SU-DHL-6 (cell line): ENCODE data around the gene DCDC2.

ENCODE experiments used
- H2AFZ ChIP-seq: fragments of 200-600 bp; sonication (generic); 2 replicates; pipeline ENCODE4 v1.6.1; 2014; ENCODE audit warnings: low read depth, mild to moderate bottlenecking, moderate library complexity, mixed read lengths, antibody characterized with exemption, low read length; ENCODE audit not compliant: severe bottlenecking
- H3F3A ChIP-seq: fragments of 200-600 bp; shearing (Covaris generic); 2 replicates; pipeline ENCODE4 v1.6.0; 2016; ENCODE audit warnings: antibody characterized with exemption, mild to moderate bottlenecking; ENCODE audit not compliant: insufficient read depth
- H3K27ac ChIP-seq: fragments of 200-600 bp; sonication (generic); 2 replicates; pipeline ENCODE4 v1.5.1; 2016; ENCODE audit warnings: low read depth, mild to moderate bottlenecking, low read length, moderate library complexity, mixed read lengths
- H3K27me3 ChIP-seq: fragments of 200-600 bp; sonication (generic), shearing (Covaris generic); 2 replicates; pipeline ENCODE4 v1.6.0; 2014; ENCODE audit warnings: mild to moderate bottlenecking, low read length
- H3K36me3 ChIP-seq: fragments of 200-600 bp; sonication (generic); 2 replicates; pipeline ENCODE4 v1.6.1; 2014; ENCODE audit warnings: mild to moderate bottlenecking, low read length, mixed read lengths
- H3K4me2 ChIP-seq: fragments of 300-600, 200-600 bp; shearing (Covaris generic), sonication (generic); 2 replicates; pipeline ENCODE4 v1.6.0; 2014; ENCODE audit warnings: low read length, low read depth, mild to moderate bottlenecking; ENCODE audit not compliant: poor library complexity, severe bottlenecking
- H3K4me3 ChIP-seq: fragments of 200-600 bp; sonication (generic); 2 replicates; pipeline ENCODE4 v1.5.1; 2014; ENCODE audit warnings: antibody characterized with exemption, low read length, mild to moderate bottlenecking, mixed read lengths; ENCODE audit not compliant: insufficient read depth, poor library complexity, severe bottlenecking
- H3K79me2 ChIP-seq: fragments of 200-600 bp; sonication (generic); 2 replicates; pipeline ENCODE4 v1.6.1; 2014; ENCODE audit warnings: mild to moderate bottlenecking, low read length, moderate library complexity; ENCODE audit not compliant: insufficient read depth
- H3K9ac ChIP-seq: fragments of 200-600 bp; sonication (generic); 2 replicates; pipeline ENCODE4 v1.7.0; 2014; ENCODE audit warnings: mild to moderate bottlenecking, low read length
- H3K9me2 ChIP-seq: fragments of 200-600 bp; sonication (generic); replicated peaks from 2 replicates; pipeline ENCODE4 v1.6.1; 2014; ENCODE audit warnings: low read length; ENCODE audit not compliant: insufficient read depth
- H3K9me3 ChIP-seq: fragments of 200-600 bp; sonication (generic); 2 replicates; pipeline ENCODE4 v1.6.1; 2014; ENCODE audit warnings: low read length, mixed read lengths; ENCODE audit not compliant: insufficient read depth
- H4K20me1 ChIP-seq: fragments of 200-600 bp; sonication (generic); 2 replicates; pipeline ENCODE4 v1.6.1; 2014; ENCODE audit warnings: low read depth, mild to moderate bottlenecking, antibody characterized with exemption, low read length, moderate library complexity, mixed read lengths
- CTCF ChIP-seq: fragments of 200-600 bp; sonication (generic); IDR thresholded peaks from one replicate; pipeline ENCODE4 v1.5.1; 2017; ENCODE audit warnings: antibody characterized with exemption, mild to moderate bottlenecking, low read length, moderate library complexity; ENCODE audit not compliant: insufficient read depth, poor library complexity, severe bottlenecking
- EZH2phosphoT487 ChIP-seq: fragments of 200-600 bp; sonication (generic), shearing (Covaris generic); conservative IDR thresholded peaks from 2 replicates; pipeline ENCODE4 v1.6.1; 2018; ENCODE audit warnings: mild to moderate bottlenecking, antibody characterized with exemption, low read length, moderate library complexity, mixed read lengths

The DCDC2 gene

DNA sequence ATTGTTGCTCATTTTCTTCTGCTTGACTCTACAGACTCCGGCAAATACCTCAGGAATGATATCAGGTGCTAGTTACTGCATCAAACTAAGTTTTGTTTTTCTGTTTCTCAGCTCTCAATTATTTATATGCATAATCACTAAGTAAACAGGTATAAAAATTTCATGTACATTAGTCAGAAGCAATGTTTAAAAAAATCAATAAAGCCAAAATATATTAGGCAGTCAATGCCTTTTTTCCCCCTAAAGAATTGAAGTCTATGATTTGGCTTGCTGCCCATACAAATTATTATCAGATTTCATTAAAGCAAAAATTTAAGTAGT is 24.3 kb upstream of the DCDC2 start:
- no peak overlapping the region for H3K9ac ChIP-seq
- no peak for TF ChIP-seq CTCF
- TF ChIP-seq EZH2phosphoT487 = no peak
- H3K79me2 ChIP-seq = no peaks in the 10 kb centered on the region
- no peaks in the 10 kb centered on the region for H3K9me3 ChIP-seq
- H3K27ac ChIP-seq = no peak overlapping the region
- no peak overlapping the region for H3K4me2 ChIP-seq
- no peak overlapping the region for H2AFZ ChIP-seq
- no peaks in the 10 kb centered on the region for H3K9me2 ChIP-seq
- H3K27me3 ChIP-seq = no peaks in the 10 kb centered on the region
- no peaks in the 10 kb centered on the region for H4K20me1 ChIP-seq
- H3K36me3 ChIP-seq = no peaks in the 10 kb centered on the region
- no peak overlapping the region for H3K4me3 ChIP-seq
- no peaks in the 10 kb centered on the region for H3F3A ChIP-seq

GRCh38 chr6:24381476-24382219 is 23.8 kb upstream of the DCDC2 start:
- Histone ChIP-seq H4K20me1 (no peaks in the 10 kb centered on the region), H3K9me3 (no peaks in the 10 kb centered on the region), H3K4me3 (no peak overlapping the region), H3K27me3 (no peaks in the 10 kb centered on the region), H3K9ac (no peak overlapping the region), H2AFZ (no peak overlapping the region), H3K27ac (no peak overlapping the region), H3K9me2 (no peaks in the 10 kb centered on the region), H3F3A (no peaks in the 10 kb centered on the region), H3K4me2 (no peak overlapping the region), H3K36me3 (no peaks in the 10 kb centered on the region), H3K79me2 (no peaks in the 10 kb centered on the region)
- TF ChIP-seq EZH2phosphoT487 (no peak), CTCF (no peak)

GRCh38 chr6:24378473-24379097 is 20.7 kb upstream of the DCDC2 start:
- H3K79me2 ChIP-seq = no peaks in the 10 kb centered on the region
- no peak overlapping the region for H3K9ac ChIP-seq
- no peaks in the 10 kb centered on the region for H3K27me3 ChIP-seq
- no peaks in the 10 kb centered on the region for H3K9me3 ChIP-seq
- no peaks in the 10 kb centered on the region for H3K36me3 ChIP-seq
- TF ChIP-seq CTCF (no peak), EZH2phosphoT487 (no peak)
- no peak overlapping the region for H3K4me2 ChIP-seq
- H2AFZ ChIP-seq = no peak overlapping the region
- no peaks in the 10 kb centered on the region for H3K9me2 ChIP-seq
- no peak overlapping the region for H3K4me3 ChIP-seq
- no peaks in the 10 kb centered on the region for H3F3A ChIP-seq
- H3K27ac ChIP-seq = no peak overlapping the region
- H4K20me1 ChIP-seq = no peaks in the 10 kb centered on the region
